ENCODE measurements around the gene SERPING1.

SERPING1 gene

GRCh38 chr11:57597461-57597915 is at the start of gene SERPING1:
SERPING1 (plus strand) TSS chr11:57597685; CDS start chr11:57598271, 586 bp downstream.
- no peak for DNase-seq

GRCh38 chr11:57547854-57548377 is 49.6 kb upstream of the SERPING1 start:
- DNase-seq, result no peak

DNA sequence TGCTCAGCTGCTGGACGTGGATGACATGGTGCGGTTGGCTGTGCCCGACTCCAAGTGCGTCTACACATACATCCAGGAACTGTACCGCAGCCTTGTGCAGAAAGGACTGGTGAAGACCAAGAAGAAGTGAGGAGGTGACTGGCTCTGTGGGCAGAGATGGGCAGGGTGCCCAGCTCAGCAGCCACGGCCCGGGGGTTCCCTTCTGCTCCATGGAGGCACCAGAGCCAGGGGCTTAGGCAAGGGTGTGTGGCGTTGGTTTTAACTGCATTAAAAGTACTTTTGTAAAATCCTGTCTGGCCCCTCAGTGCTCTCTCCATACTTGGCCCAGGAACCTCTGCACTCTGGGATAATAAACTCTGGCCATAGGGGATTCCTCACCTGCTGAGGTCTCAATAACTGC is 47.5 kb upstream of the SERPING1 start:
- no peak for DNase-seq

GRCh38 chr11:57551941-57552340 is 45.5 kb upstream of the SERPING1 start:
- no peak for DNase-seq

DNA sequence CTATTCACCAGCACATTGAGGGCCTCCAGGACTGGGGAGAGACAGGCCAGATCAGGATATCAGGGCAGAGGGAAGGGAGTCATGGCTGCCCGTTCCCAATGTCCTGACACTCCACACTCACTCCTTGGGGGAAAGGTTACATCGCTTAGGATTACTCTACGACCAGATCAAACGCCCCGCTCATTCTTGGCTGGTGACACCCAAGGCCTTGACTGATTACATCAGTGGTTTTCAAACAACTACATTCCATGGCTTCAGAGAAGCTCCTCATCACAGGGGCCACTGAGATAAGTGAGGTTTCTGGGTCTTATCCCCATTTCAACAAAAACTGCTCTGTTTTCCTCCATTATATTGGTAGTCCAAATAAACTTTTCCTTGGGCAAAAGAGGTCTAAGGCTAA is 45.0 kb upstream of the SERPING1 start:
- DNase-seq, result no peak

- DNase-seq, result no peak
Measured at GRCh38 chr11:57555393-57555792, 42.1 kb upstream of the SERPING1 start.

- DNase-seq, result no peak
Measured at GRCh38 chr11:57556041-57556440, 41.4 kb upstream of the SERPING1 start.

- no peak for DNase-seq
Measured at GRCh38 chr11:57560146-57560545, 37.3 kb upstream of the SERPING1 start.

- no peak for DNase-seq
Measured at GRCh38 chr11:57562596-57562995, 34.9 kb upstream of the SERPING1 start.

DNA sequence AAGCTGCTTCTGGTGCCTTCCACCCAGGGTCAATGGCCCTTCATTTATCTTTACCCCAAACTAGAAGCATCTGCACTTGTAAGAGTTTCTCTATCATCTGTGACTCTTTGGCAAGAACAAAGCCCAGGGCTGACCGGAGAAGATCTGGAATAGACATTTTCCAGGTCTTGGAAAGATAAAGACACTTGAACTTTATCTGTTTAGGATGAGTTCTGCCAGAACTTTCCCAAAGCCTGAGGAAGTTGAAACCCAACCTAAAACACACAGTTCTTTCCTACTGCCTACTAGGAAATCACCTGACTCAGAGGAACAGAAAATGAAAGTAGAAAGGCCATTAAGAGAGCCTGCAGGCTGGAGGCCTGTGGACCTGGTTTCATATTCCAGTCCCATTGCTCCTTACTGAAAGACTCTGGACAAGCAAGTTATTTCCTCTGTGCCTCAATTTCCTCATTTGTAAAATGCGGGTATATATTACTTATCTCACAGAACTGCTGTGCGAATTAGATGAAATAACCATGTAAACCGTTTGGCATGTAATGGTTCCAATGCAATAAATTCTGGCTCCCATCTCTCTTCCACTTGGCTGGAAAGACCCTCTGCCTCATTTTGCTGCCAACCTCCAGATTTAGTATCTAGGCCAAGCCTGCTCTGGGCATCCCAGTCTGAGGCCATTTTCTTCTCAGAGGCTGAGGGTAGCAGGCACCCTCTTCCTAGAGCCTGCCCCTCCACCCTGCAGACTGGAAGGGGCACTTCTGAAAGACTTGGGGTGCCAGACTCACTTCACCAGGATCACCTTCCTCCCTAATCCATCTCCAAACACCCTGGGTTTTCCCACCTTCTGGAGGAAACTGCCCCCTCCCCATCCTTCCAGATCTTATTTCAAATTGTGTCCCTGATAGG is 31.2 kb upstream of the SERPING1 start:
- DNase-seq, result peak; percentile 32

- DNase-seq, result no peak
Measured at GRCh38 chr11:57566905-57567514, 30.5 kb upstream of the SERPING1 start.

- DNase-seq, result no peak
Measured at GRCh38 chr11:57567515-57568329, 29.8 kb upstream of the SERPING1 start, which contains the start of gene UBE2L6. UBE2L6 (minus strand) TSS chr11:57567672; CDS start chr11:57567611, 61 bp downstream.

DNA sequence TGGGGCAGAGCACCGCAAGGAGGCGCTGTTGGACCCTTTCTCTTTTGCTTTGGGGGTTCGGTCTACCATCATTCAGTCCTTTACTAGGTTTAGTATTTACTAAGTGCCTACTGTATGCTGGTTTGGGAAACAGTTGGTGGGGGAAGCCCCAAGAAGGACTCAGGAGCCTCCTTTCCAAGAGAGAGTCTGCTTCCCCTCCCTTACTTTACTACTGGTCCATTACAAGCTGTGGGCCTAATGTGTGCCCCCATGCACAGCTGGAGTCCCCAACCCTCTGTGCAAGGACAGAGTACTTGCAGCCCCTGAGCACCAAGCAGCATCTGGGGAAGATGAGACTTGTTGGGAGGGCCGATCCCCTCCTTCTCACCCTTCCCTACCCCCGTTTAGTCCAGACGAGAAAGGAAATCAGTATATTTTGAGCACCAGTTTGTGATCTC is 29.1 kb upstream of the SERPING1 start:
- peak; percentile 37 for DNase-seq

GRCh38 chr11:57571606-57572005 is 25.9 kb upstream of the SERPING1 start:
- DNase-seq, result no peak

GRCh38 chr11:57574061-57574460 is 23.4 kb upstream of the SERPING1 start:
- no peak for DNase-seq

GRCh38 chr11:57584341-57584740 is 13.1 kb upstream of the SERPING1 start:
- no peak for DNase-seq

DNA sequence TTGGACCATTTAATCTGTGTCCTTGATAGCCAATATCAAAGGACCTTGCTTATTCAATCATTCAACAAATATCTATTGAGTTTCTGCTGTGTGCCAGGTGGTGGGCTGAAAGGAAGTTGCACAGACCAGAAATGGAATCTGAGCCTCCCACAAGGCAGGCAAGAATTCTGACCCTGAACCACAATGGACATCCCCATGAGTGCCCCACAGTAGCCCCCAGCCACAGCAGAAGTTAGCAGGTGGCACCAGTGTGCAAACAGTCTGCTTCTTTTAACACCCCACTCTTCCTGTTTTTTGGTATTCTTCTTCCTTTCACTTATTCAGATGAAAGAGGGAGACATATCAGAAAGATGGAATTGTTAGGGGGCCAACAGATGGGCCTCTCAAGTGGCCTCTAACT is 12.2 kb upstream of the SERPING1 start:
- DNase-seq, result no peak

- DNase-seq, result no peak
Measured at GRCh38 chr11:57586711-57587245, 10.7 kb upstream of the SERPING1 start.

DNA sequence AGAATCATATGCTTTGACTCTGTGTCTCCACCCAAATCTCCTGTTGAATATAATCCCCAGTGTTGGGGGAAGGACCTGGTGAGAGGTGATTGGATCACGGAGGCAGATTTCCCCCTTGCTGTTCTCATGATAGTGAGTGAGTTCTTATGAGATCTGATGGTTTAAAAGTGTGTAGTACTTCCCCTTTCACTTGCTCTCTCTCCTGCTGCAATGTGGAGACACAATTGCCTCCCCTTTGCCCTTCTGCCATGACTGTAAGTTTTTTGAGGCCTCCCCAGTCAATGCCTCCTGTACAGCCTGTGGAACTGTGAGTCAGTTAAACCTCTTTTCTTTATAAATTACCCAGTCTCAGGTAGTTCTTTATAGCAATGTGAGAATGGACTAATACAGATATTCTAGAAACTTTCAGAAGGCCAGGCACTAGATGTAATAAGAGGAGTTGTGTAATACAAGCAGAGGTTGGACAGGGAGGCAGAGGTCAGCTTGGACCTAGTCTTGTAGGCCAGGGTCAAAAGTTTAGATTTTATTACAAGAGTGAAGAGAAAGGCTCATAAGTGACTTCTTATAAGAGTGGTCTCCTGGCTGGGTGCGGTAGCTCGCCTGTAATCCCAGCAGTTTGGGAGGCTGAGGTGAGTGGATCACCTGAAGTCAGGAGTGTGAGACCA is 9.3 kb upstream of the SERPING1 start:
- no peak for DNase-seq

GRCh38 chr11:57596266-57596885 is 1.1 kb upstream of the SERPING1 start:
- DNase-seq, result no peak
